Right lobe of liver (tissue), 6 donors: ENCODE data around the gene VGLL3. TPM values are rescaled to one million over a fixed set of nuclear protein-coding genes. Genes with fewer than 3 reads are reported as not detected.

Experiments
- ATAC-seq, 4 donors: fragments of 200-7000 bp; cut with Tn5 transposase; one replicate each; pipeline ENCODE4 v1.9.1; 2020; ENCODE audit warnings: mild to moderate bottlenecking in 4 of 4, moderate library complexity in 4 of 4
- DNase-seq, 3 donors: peaks; one replicate each; pipeline ENCODE4 v3.0.0-alpha.2; 2020
- H3K27ac ChIP-seq, 3 donors: fragments of 200-600 bp; one replicate each; pipeline ENCODE4 v1.8.0; 2022
- H3K27me3 ChIP-seq, 2 donors: fragments of 200-600 bp; one replicate each; pipeline ENCODE4 v1.8.0; 2022
- H3K36me3 ChIP-seq, 4 donors: fragments of 200-600 bp; sonication (generic) in 1 of 4; one replicate each; pipeline versions ENCODE4 v1.5.1 to v1.8.0; 2017 to 2022; ENCODE audit warnings: control low read depth in 1 of 4
- H3K4me1 ChIP-seq, 4 donors: fragments of 200-600 bp; sonication (generic) in 1 of 4; one replicate each; pipeline versions ENCODE4 v1.5.1 to v1.8.0; 2017 to 2022; ENCODE audit warnings: control low read depth in 1 of 4
- H3K4me3 ChIP-seq, 3 donors: fragments of 200-600 bp; one replicate each; pipeline ENCODE4 v1.8.0; 2022
- H3K9me3 ChIP-seq, 4 donors: fragments of 200-600 bp; sonication (generic) in 1 of 4; one replicate each; pipeline versions ENCODE4 v1.5.1 to v1.8.0; 2017 to 2022; ENCODE audit warnings: control low read depth in 1 of 4
- POLR2A ChIP-seq: fragments of 450-650 bp; IDR thresholded peaks from one replicate; pipeline ENCODE4 v1.6.1; 2017; ENCODE audit warnings: antibody characterized with exemption, mild to moderate bottlenecking
- WGBS: methylation state at CpG from one replicate; pipeline ENCODE4 v1.1.6; 2018; ENCODE audit warnings: low coverage, low lambda C conversion rate; ENCODE audit not compliant: insufficient coverage; ENCODE audit errors: missing lambda C conversion rate; 5-methylcytosine and 5-hydroxymethylcytosine counted together
- intact Hi-C, 2 donors: fragments of 100-400 bp; cut with DNase I; formaldehyde crosslinking; loops; one replicate each; pipeline versions ENCODE4 v1.11.2 to v1.14.1; 2022
- total RNA-seq, 6 experiments: library from RNA; depleted of rRNA in 2 of 6; stranded (reverse); fragments of >200 nt in 2 of 6; fragmentation: NEBNext Ultra II Directional in 3 of 6; extraction: Animal tissue kit (Norgen Biotek cat#: 25700) in 3 of 6; gene quantifications; one replicate each; pipeline versions ENCODE4 v1.1.0 to v1.2.4, GENCODE V29; 2016 to 2023
- TF ChIP-seq, protein P1 (sequence below), 4 donors: fragments of 200-600 bp in 3 of 4; fragments of 450-650 bp in 1 of 4; IDR thresholded peaks; one replicate each; pipeline versions ENCODE4 v1.5.1 to v1.8.0; 2016 to 2022; ENCODE audit warnings: antibody characterized with exemption in 4 of 4, mild to moderate bottlenecking in 2 of 4
- donor health status: DM: no; HTN: yes; CAD: no.
- donor health status: DM: no; HTN: no; CAD: no.
- donor health status: DM: no; HTN: no; CAD: no.
- donor health status: DM: no; HTN: yes; CAD: no.
- donor health status: DM: no; HTN: yes; CAD: no.

Gene VGLL3
- total RNA-seq, 6 experiments from 2014 or later, result 0.21 to 3.8 (median 0.79) TPM

DNA sequence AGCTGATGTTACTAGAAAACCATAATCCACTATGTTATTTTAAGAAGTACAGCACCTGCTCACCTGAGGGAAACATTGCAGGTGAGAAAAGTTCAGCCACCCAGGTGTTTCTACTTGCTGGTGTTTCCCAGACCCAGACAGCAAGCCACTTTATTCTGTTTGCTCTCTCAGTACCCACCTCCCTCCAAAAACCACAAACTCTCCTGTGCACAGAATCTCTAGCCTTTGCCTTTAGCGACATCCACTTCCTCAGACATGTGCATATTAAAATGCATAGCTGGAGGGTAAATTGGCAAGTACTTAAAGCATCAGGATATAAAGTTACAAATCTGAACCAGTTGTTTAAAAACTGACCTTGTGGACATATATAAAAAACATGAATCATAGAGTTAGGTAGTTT is 36.7 kb downstream of the VGLL3 start:
- Histone ChIP-seq H3K27ac (no peak overlapping the region), H3K9me3 (no peaks in the 10 kb centered on the region), H3K4me1 (no peaks in the 10 kb centered on the region), H3K27me3 (no peaks in the 10 kb centered on the region), H3K4me3 (no peak overlapping the region), H3K36me3 (no peaks in the 10 kb centered on the region)
- intact Hi-C loops, result no loop called here
- DNase-seq (no peak), ATAC-seq (no peak)
- WGBS, result 53% methylated on average over 1 of the region's 1 CpG
- TF ChIP-seq, protein P1, sequence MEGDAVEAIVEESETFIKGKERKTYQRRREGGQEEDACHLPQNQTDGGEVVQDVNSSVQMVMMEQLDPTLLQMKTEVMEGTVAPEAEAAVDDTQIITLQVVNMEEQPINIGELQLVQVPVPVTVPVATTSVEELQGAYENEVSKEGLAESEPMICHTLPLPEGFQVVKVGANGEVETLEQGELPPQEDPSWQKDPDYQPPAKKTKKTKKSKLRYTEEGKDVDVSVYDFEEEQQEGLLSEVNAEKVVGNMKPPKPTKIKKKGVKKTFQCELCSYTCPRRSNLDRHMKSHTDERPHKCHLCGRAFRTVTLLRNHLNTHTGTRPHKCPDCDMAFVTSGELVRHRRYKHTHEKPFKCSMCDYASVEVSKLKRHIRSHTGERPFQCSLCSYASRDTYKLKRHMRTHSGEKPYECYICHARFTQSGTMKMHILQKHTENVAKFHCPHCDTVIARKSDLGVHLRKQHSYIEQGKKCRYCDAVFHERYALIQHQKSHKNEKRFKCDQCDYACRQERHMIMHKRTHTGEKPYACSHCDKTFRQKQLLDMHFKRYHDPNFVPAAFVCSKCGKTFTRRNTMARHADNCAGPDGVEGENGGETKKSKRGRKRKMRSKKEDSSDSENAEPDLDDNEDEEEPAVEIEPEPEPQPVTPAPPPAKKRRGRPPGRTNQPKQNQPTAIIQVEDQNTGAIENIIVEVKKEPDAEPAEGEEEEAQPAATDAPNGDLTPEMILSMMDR (IDR thresholded peaks at IDR 0.05), result no peak
- no peak for TF ChIP-seq POLR2A

DNA sequence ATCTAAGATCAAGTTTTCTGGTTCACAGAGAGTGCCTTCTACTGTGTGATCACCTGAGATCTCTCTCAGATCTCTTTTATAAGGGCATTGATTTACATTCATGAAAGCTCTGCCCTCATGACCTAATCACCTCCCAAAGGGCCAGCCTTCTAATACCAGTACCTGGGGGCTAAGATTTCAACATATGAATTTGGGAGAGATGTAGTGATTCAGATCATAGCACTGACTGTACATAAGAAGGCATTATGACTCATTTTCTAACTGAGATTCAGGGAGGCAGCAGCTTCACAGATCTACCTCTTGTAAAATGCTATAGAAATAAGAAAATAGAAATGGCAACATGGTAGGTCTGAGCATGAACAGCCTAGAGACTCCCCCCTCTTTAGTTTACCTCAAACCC is 39.6 kb downstream of the VGLL3 start:
- intact Hi-C loops, result no loop called here
- no peaks in the 10 kb centered on the region for H3K27me3 ChIP-seq
- no peak overlapping the region for H3K27ac ChIP-seq
- H3K9me3 ChIP-seq, result no peaks in the 10 kb centered on the region
- DNase-seq (no peak), ATAC-seq (no peak)
- H3K4me1 ChIP-seq, result no peaks in the 10 kb centered on the region
- TF ChIP-seq, protein P1 (IDR thresholded peaks at IDR 0.05), result no peak
- TF ChIP-seq POLR2A, result no peak
- no peak overlapping the region for H3K4me3 ChIP-seq
- no peaks in the 10 kb centered on the region for H3K36me3 ChIP-seq

DNA sequence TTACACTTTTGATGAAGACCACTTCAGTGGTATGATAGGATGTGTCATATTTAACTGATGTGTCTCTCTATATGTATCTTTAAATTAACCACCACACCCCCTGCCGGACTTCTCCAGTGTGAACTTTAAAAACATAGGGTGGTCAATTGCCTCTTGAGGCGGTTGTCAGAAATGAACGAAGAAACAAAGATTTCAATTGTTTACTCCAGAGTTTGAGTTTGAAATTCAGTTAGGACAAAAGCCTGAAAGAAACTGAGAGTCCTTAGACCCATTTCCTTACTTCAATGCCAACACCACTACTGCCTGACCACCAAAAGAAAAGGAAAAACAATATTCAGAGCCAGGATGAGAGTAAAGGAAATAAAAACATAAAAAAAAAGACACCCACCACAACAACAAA is 40.2 kb downstream of the VGLL3 start:
- no peak for ATAC-seq
- Histone ChIP-seq H3K4me1 (no peaks in the 10 kb centered on the region), H3K27me3 (no peaks in the 10 kb centered on the region), H3K9me3 (no peaks in the 10 kb centered on the region), H3K4me3 (no peak overlapping the region), H3K27ac (no peak overlapping the region), H3K36me3 (no peaks in the 10 kb centered on the region)
- intact Hi-C loops, result no loop called here
- TF ChIP-seq, protein P1 (IDR thresholded peaks at IDR 0.05), result no peak
- no peak for TF ChIP-seq POLR2A
- no peak for DNase-seq
- 49% methylated on average over 3 of the region's 3 CpGs for WGBS

DNA sequence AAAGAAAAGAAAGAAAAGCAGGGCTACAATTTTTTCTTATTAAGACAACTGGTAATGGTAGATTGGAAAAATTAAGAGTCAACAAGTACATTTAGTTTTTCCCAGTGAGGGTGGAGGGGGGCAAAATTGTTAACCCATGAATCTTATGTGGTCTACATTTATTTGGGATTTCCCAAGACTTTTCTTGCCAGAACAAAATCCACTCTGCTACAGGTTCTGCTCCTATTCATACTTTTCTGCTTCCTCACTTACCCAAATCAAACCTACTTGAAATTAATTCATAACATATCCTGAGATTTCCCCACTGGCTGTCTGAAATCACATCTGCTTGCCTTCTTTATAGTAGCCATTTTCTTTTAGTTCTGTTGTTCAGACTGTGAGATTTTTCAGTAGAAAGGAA is 41.1 kb downstream of the VGLL3 start:
- Histone ChIP-seq H3K9me3 (no peaks in the 10 kb centered on the region), H3K4me1 (no peaks in the 10 kb centered on the region), H3K27me3 (no peaks in the 10 kb centered on the region), H3K36me3 (no peaks in the 10 kb centered on the region), H3K27ac (no peak overlapping the region), H3K4me3 (no peak overlapping the region)
- DNase-seq (no peak), ATAC-seq (no peak)
- TF ChIP-seq POLR2A, result no peak
- TF ChIP-seq, protein P1 (IDR thresholded peaks at IDR 0.05), result no peak
- intact Hi-C loops, result no loop called here

DNA sequence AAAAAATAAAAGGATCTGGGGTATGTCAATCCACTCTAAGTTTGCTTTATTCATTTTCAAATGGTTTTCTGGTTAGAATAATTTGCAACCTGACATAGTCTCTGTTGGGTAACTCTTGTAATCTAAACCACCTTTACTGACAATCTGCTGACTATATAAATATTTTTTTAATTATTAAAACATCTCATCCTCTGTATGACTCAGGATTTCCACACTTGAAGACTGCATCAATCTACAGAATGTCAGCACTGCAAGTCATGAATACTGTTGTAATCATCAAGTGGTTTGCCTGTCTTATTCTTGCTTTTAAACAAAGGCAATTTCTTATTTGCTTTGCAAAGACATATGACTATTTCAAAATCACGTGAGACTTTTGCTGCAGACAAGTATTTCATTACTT is 42.1 kb downstream of the VGLL3 start:
- ATAC-seq (no peak), DNase-seq (no peak)
- H3K27me3 ChIP-seq, result no peaks in the 10 kb centered on the region
- H3K36me3 ChIP-seq, result no peaks in the 10 kb centered on the region
- H3K9me3 ChIP-seq, result no peaks in the 10 kb centered on the region
- H3K4me3 ChIP-seq, result no peak overlapping the region
- TF ChIP-seq POLR2A, result no peak
- TF ChIP-seq, protein P1 (IDR thresholded peaks at IDR 0.05), result no peak
- intact Hi-C loops, result no loop called here
- WGBS, result 67% methylated on average over 1 of the region's 1 CpG
- H3K27ac ChIP-seq, result no peak overlapping the region
- H3K4me1 ChIP-seq, result no peaks in the 10 kb centered on the region
